ENCODE measurements around the gene ILK.
A peak's percentile ranks its signal among the peaks of the same experiment; 100 is the strongest.

The ILK gene

DNA sequence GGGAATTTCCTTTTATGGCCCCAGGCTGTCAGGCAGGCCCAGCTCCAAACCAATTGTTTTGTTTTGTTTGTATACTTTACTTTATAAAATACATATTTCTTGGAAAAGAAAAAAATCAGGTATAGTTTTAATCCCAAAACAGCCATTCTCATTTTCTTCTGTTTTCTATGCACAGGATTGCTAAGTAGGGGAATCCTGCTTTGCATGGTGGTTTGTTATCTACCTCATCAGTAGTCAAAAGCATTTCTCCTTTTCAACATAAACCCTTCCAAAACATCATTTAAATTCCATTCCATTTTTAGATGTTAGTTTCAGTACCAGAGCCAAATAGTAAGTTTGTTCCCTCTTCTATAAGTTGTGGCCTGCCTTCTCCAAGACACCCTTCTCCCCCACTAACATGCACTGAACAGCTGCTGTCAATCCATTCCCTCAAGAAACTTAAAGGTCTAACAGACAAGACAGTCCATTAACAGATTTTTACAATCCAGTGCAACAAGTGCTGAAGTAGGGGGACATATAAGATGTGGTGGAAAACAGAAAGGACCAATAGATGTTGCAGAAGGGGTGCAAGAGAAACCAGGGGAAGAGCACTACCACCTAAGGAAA is 3.7 kb downstream of the ILK start:
- no peak for DNase-seq

DNA sequence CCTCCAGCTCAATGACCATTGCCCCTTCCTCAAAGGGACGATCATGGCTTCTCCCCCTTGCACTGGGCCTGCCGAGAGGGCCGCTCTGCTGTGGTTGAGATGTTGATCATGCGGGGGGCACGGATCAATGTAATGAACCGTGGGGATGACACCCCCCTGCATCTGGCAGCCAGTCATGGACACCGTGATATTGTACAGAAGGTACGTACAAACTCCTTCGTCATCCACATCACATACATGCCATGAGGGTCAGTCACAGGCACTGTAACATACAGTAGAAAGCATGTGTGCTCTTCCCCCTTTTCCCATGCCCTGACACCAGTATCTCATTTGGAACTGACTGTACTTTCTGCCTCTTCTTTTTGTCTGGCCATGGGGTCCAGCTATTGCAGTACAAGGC is 4.4 kb downstream of the ILK start:
- DNase-seq: no peak

DNA sequence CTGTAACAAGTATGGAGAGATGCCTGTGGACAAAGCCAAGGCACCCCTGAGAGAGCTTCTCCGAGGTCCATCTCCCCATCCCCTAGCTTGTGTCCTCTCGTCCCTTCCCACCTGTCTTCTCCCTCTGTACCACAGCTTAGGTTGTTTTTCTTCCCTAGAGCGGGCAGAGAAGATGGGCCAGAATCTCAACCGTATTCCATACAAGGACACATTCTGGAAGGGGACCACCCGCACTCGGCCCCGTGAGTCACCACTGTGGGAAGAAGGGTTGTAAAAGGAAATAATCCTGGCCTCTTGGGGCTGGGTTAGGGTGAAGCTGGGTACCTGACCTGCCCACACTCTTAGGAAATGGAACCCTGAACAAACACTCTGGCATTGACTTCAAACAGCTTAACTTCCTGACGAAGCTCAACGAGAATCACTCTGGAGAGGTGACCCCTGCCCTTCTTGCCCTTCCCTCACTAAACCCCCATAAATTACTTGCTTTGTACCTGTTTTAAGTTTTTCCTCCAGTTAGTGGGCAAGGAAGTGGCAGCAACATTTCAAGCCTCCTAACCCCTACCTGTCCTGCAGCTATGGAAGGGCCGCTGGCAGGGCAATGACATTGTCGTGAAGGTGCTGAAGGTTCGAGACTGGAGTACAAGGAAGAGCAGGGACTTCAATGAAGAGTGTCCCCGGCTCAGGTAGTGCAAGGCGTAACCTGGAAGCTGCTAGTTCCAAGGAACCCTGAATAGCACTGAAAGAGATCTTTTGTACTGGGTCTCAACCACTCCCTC is 5.3 kb downstream of the ILK start:
- no peak for DNase-seq

DNA sequence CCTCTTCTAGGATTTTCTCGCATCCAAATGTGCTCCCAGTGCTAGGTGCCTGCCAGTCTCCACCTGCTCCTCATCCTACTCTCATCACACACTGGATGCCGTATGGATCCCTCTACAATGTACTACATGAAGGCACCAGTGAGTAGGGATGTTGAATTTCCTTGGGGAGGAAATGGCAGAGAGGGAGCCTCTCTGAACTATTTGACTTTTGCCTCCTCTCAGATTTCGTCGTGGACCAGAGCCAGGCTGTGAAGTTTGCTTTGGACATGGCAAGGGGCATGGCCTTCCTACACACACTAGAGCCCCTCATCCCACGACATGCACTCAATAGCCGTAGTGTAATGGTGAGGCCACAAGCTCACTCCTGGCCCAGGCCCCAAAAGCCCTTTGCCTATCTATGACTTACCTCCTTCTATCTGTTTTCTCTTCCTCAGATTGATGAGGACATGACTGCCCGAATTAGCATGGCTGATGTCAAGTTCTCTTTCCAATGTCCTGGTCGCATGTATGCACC is 6.0 kb downstream of the ILK start:
- DNase-seq: no peak

DNA sequence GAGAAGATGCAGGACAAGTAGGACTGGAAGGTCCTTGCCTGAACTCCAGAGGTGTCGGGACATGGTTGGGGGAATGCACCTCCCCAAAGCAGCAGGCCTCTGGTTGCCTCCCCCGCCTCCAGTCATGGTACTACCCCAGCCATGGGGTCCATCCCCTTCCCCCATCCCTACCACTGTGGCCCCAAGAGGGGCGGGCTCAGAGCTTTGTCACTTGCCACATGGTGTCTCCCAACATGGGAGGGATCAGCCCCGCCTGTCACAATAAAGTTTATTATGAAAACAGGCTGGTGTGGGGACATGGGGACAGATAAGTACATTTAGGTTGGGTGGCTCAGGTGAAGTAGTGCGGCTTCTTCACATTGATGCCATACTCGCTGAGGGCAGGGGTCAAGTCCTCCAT is 7.0 kb downstream of the ILK start:
- no peak for DNase-seq

DNA sequence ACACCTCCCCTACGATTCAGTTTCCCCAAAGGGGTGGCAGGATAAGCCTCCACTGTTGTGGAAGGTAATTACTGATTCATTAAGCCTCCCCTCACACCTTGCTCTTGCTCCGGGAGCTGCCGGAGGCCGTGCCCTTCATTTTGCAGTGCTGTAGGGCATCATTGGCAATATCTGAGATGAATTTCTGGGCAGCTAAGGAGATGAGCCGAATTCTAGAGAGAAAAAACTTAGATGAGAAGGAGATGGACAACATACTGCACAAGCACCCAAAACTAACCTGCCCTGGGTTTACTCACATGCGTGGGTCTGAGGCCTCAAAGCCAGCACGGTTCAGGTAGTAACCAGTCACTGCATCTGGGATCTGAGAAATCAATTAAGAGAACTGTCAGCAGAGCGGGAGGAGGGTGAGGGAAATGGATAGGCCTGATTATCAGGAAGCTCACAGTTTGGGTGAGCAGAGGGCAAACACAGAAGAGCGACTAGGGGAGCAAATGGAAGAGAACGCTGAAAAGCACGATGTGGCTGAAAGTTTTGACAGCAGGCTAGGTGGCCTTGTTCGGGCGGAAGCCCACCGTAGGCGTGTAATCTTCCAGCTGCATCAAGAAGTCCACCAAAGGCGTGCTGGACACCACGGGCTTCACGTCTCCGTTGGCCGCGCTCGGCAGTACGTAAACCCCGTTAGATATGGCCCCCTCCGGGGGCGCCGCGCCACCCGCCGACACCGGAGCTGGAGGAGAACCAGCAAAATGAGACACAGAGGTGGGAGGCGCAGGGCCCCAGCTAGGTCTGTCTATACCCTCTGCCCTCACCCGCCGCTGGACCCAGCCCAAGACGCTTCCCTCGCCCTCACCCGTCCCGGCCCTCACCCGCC is 7.8 kb downstream of the ILK start:
- DNase-seq: no peak

DNA sequence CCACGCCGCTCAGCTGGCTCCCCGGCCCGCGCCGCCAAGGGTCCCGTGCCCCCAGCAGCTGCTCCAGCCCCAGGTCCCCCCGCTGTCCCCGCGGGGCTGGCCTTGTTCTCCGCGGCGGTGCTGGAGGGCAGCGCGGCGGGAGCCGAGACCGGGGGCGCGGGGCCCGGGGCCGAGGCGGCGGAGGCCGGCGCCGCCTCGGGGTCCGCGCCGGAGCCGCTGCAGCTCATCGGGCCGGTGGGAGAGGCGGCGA is 8.3 kb downstream of the ILK start:
- no peak for DNase-seq

DNA sequence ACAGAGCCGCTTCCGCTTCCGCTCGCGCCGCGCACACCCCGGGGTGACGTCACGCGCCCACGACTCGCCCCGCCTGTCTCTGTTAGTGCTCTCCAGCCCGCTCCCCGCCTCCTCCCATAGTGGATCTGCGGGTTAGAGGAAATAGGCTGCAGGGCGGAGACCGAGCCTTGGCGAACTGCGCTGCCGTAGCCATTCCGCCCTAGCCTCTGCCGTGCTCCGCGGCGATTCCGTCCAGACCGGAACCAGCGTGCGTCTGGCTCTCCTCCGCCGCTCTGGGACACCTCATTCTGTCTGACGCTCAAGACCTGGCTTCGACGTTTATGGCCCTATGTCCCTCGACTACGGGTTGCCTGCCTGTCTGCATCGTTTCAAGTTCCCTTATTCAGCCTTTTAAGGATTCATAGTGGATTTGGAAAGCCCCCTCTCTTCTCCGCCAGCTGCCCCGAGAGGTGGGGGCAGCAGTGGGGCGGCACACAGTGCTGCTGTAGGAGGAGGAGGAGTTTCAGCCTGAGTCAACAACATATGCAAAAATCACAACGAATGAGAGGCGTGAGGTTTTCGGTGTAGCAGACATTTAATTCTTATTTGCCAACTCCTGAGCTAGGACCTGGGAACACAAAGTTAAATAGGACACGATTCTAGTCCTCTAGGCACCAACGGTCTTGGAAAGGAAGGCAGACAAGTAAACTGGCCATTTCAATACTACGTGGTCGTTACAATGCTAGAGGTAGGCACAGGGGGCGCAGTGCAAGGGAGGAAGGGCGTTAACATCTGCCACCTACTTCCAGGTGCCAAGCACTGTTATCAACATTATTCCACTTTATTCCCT is 8.9 kb downstream of the ILK start, which contains the start of gene TAF10:
TAF10 (minus strand) TSS at position 4 of the 829 bp plus-strand sequence. CDS start 27 bp downstream, outside the sequence.
- DNase-seq: peak; percentile 92

DNA sequence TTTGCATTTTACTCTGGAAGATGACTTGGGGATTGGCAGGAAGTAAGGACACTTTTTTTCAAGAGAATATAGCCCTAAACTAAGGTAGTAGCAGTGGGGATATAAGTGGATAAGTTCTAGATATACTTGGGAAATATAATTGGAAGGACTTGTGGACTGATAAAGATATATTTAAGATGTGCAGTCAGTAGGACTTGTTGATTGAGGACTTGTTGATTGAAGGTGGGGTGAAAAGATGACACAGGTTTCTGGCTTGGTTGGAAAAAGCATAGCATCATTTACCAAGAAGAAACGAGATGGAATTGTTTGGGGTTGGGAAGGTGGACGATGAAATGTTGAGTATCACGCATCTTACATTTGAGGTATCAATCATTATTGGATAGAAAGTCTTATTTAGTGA is 9.9 kb downstream of the ILK start:
- DNase-seq: no peak

DNA sequence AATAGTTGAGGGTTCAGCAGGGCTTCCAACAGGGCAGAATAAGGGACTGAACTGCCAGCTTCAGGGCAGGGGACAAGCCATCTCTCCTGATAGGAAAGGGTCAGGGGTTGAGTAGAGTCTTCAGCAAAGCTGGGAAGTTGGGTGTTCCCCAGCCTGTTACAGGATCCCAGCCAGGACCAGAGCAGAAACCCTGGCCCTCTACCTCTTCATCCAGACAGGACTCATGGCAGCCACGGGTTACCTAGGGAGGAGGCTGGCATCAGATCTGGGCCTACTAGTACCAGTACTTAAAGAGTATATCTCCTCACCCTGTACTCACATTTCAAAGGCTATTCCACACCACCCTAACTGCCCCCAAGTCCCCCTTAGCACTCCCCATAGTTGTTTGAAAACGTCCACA is 10.9 kb downstream of the ILK start:
- no peak for DNase-seq

DNA sequence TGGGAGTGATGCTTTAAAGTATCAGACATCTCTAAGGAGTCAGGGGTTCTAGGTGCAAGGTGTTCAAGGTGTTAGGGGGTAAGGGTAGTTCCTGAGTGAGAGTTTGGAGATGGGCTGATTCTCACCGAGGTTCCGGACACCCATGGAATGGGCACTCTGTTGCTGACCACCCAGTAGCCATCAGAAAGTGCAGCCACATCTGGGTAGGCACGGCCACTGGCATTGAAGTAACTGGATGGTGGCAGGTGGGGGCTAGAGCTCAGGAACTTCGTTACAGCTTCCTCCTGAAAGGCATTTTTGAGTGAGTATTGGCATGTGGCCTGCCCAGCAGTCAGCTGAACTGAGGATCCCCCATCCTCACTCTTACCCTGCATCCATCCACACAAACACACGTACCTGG is 11.5 kb downstream of the ILK start:
- no peak for DNase-seq

DNA sequence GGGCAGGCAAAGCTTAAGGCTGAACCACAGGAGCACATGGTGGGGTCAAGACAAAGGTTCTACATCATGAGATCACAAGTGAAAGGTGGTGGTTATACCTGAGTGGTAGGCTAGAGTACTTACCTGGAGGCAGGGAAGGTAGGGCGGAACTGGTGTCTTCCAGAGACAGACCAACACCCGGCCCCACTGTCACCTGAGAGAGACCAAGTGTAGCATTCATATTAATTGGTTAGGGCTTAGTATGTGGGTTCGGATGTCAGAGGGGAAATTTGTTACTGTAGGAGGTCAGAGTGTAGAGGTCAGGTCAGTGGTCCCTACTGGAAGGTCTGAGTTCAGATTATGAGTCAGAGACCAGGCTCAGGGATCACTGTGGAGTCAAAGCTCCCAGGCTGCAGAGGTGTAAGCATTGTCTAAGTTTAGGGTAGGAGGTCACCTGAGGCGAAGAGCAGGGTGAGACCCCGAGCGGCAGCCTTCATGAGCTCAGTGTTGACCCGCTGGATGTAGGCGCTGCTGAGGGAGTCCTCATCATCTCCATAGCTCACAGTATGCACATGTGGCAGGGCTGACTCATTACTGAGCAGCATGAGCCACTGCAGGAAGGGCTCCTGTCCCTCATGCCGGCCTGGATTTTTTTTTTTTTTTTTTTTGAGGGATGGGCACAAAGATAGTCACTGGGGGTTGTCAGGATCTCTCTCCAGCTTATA is 12.5 kb downstream of the ILK start:
- DNase-seq: no peak

DNA sequence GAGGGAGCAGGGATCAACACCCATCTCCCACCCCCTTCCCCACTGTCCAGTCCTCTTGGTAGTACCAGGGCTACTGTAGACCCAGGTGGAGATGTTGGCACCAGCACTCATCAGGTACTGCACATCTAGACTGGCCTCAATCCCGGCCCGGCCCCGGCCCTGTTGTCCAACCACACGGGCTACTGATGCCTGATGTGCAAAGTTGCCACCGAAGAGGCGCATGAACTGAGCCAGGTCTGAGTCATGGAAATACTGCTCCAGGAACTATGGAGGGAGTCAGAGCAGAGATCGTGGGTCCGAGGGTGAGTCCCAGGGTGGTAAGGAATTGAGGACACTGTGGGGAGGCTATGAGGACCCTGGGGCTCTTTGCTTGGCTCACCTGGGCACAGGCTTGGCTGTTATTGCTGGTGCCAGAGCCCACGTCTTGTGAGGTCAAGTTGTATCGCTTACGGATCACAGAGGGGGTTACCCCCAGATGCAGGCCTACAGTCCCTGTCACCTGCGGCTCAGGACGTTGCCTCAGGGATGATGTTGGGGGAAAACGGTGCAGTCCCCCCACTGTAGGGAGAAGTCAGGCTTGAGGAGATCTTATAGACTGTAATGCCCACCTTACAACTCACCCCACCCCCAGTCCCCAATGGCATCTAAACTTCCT is 13.1 kb downstream of the ILK start:
- DNase-seq: no peak

DNA sequence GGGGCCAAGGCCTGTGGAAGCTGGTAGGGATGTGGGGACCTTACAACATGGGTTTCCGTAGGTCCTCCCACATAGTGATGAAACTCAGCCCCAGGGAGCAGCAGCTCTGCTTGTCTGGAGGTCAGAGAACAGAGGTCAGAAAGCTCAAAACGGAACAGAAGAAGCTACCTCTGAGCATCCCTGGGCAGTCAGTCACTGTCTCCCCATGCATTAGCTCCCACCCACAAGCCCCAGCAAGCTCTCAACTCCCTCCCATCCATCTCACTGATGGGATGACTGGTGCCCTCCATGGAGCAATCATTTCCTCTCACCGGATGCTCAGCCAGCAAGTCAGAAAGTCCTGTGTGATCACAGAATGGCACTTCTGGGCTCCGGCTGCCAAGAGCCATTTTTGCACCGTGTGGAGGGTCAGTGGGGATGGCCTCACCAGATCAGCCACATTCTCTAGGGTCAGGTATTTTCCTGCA is 13.8 kb downstream of the ILK start:
- no peak for DNase-seq

DNA sequence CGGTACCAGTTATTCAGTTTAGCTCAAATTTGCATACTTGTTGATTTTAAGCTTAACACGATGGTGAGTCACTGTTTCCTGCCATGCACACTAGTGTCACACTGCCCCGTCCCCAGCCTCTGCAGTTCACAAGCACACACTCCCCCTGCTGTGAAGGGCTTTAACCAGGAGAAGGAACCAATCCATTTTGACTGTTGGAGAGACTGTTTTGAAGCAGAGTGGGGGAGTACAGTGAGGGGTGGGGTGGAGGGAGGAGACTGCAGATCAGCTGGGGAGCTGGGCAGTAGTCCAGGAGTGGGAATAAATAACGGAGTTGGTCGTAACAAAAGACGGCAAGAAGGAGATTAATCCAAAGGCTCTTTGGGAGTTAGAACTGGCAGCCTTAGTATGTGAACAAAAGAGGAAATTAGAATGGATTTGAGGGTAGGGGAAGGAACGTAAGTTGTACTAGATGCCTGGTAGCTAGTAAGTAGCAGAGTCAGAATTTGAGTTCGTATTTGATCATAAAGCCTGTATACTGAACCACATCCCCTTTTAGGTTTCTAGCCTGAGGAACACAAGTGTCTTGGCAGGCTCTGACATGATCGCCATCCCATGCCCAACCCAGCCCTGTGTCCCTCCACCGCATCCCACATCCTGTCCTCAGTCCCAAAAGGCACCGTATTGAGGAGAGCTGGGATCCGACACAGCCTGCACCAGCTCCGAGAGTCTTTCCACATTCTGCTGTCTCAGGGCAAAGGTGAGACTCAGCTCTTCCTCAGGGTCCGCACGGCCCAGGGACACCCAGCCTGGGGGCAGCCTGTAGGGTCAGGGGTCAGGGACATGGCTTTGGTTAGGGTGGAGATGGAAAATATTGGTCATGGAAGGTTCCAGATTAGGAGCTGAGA is 14.8 kb downstream of the ILK start:
- no peak for DNase-seq

DNA sequence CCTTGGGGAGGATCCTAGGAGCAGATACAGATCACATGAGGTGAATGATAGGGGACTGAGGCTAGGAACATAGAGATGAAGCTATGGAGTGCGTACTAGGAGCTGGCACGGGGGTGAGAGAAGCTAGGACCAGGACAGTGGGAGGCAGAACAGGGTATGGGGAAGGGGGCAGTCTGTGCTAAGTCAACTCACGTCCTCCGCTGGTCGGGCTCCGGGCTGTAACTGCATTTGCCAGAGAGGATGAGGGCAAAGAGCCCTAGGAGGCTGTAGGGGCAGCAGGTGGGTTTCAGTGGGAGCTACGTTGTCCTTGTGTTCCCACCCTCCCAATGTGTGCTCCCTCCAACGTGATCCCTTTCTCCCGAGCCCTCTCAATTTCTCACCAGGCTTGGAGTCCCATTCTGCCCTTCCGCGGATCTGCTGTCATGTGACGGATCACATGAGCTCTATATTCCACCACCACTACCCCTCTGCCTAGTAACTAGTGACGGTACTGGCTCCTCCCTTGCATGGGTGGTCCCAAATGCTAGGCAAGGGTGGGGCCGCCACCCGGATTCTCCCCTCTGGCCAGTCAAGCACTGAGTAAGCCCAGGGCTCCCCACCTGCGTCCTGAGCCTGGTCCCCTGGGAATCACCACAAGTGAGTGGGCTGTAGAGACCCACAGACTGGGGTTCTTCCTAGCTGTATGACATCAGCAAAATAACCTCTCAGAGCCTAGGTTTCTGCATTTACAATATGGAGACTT is 15.6 kb downstream of the ILK start, which contains the start of gene TPP1:
TPP1 (minus strand) TSS at position 419 of the 742 bp plus-strand sequence; CDS start at position 397, 22 bp downstream.
- peak; percentile 89 for DNase-seq

DNA sequence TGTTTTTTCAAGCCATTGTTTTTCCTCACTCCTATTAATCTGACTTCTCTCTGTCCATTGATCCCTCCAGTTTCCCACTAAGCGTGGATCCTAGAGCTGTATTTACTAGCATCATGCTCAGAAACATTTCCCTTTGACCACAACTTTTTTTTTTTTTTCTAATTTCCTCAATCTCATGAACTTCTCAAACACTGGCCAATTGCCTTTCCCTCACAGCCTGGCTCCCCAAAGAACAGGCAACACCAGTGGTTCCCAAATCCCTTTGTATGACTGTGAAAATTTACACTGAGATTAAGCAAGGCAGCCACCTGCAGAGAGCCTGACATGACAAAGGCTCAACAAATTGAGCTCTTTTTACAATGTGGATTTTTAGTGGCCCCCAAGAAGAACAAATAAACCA is 17.1 kb downstream of the ILK start:
- DNase-seq: no peak

DNA sequence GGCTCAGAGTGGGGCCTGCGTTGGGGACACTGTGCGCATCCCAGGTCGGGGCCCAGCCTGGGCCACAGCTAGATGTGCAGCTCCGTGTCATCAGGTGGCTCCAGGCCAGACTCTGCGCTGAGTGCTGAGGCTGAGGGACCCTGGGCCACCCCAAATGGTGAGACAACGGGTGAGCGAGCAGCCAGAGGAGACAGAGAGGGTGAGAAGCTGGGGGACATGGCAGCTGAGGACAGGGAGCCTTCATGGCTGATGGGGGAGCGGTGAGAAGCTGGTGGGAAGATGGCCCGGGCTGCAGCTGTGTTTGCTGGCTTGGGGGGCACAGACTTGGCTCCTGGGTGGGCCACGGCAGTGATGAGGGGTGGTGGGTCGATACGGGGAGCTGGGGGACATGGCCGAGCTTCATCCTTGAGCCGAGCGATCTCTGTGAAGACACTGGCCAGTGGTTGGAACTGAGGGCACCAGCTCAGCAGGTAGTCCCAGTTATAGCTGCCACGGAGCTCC is 18.2 kb downstream of the ILK start:
- no peak for DNase-seq

All from NCI-H748 treated with DMSO at 0.1 percent for 48 hours (cell line).